Panc1 (cell line): ENCODE measurements around the gene SBF1. TPM values are rescaled to one million over a fixed set of nuclear protein-coding genes. Genes with fewer than 3 reads are reported as not detected.

Experiments
- ATAC-seq: fragments of 200-7000 bp; cut with Tn5 transposase; 2 replicates; pipeline ENCODE4 v1.9.1; 2020; ENCODE audit warnings: mild to moderate bottlenecking, moderate library complexity
- BruUV-seq: library from RNA; stranded (reverse); fragments of 400-500 nt; replicated peaks from 2 replicates; lab custom pipeline; 2021; lab: Mats Ljungman, UMichigan
- CTCF ChIA-PET: fragments of 300-600 bp; sonication (Branson Sonifier 250); formaldehyde crosslinking; loops from one replicate; lab custom pipeline; 2022; ENCODE audit warnings: antibody characterized with exemption; lab: Charles Lee
- POLR2A ChIA-PET: fragments of 300-600 bp; sonication (Branson Sonifier 250); formaldehyde crosslinking; loops from one replicate; lab custom pipeline; 2022; ENCODE audit warnings: antibody characterized with exemption; lab: Charles Lee
- DNase-seq: peaks from one replicate; pipeline ENCODE4 v3.0.0-alpha.2; 2010; ENCODE audit warnings: low read depth, low spot score
- H3K27ac ChIP-seq: 2 replicates; pipeline ENCODE4 v1.5.1; 2011; ENCODE audit warnings: mild to moderate bottlenecking, low read length, inconsistent platforms
- H3K27me3 ChIP-seq: fragments of 200-500 bp; sonication (Bioruptor generic); 2 replicates; pipeline ENCODE4 v1.6.0; 2014; ENCODE audit warnings: low read length, inconsistent platforms; ENCODE audit not compliant: control insufficient read depth, insufficient read depth
- H3K36me3 ChIP-seq: fragments of 200-500 bp; sonication (Bioruptor generic); 2 replicates; pipeline ENCODE4 v1.5.1; 2014; ENCODE audit warnings: inconsistent platforms, mild to moderate bottlenecking, low read length, moderate library complexity; ENCODE audit not compliant: control insufficient read depth, insufficient read depth
- H3K4me1 ChIP-seq: 2 replicates; pipeline ENCODE4 v1.5.1; 2011; ENCODE audit warnings: inconsistent platforms, mild to moderate bottlenecking, low read length, moderate library complexity; ENCODE audit not compliant: control insufficient read depth, insufficient read depth
- H3K4me3 ChIP-seq, 2 experiments: 2 replicates each; pipeline ENCODE4 v1.5.1; 2011 to 2012; ENCODE audit warnings: low read depth in 2 of 2, low read length in 2 of 2, mild to moderate bottlenecking in 2 of 2, inconsistent platforms in 1 of 2, moderate library complexity in 1 of 2
- H3K9me3 ChIP-seq: fragments of 200-500 bp; sonication (Bioruptor generic); 2 replicates; pipeline ENCODE4 v1.5.1; 2014; ENCODE audit warnings: low read depth, mild to moderate bottlenecking, inconsistent platforms, low read length, moderate library complexity; ENCODE audit not compliant: control insufficient read depth, insufficient read depth
- CTCF ChIP-seq: fragments of 450-650 bp; IDR thresholded peaks from 2 replicates; pipeline ENCODE4 v1.5.1; 2017; ENCODE audit warnings: mild to moderate bottlenecking
- POLR2AphosphoS5 ChIP-seq: IDR thresholded peaks from 2 replicates; pipeline ENCODE4 v1.6.1; 2012; ENCODE audit warnings: mild to moderate bottlenecking, low read depth, low read length, moderate library complexity
- REST ChIP-seq, 2 experiments: IDR thresholded peaks; 2 replicates each; pipeline ENCODE4 v1.6.1; 2011 to 2012; ENCODE audit warnings: low read depth in 2 of 2, control low read depth in 1 of 2, low read length in 1 of 2, mild to moderate bottlenecking in 1 of 2, moderate library complexity in 1 of 2; ENCODE audit not compliant: insufficient read depth in 1 of 2
- SIN3A ChIP-seq: IDR thresholded peaks from 2 replicates; pipeline ENCODE4 v1.6.1; 2012; ENCODE audit warnings: low read depth, mild to moderate bottlenecking, low read length, moderate library complexity, borderline replicate concordance; ENCODE audit not compliant: insufficient read depth
- TCF7L2 ChIP-seq: IDR thresholded peaks from 2 replicates; pipeline ENCODE4 v1.6.1; 2011; ENCODE audit warnings: mild to moderate bottlenecking, low read depth, low read length, inconsistent platforms
- in situ Hi-C: cut with HindIII; loops from 2 replicates; pipeline ENCODE4 v1.10.0; 2016; ENCODE audit warnings: low sequenced_read_pairs, low pct_unique_long_range_greater_than_20kb
- intact Hi-C: fragments of 100-400 bp; cut with micrococcal nuclease; formaldehyde crosslinking; loops from one replicate; pipeline ENCODE4 v1.10.0; 2022; ENCODE audit not compliant: unreplicated experiment
- total RNA-seq: library from RNA; stranded (reverse); gene quantifications from one replicate; pipeline ENCODE4 v1.2.1, GENCODE V29; 2021; ENCODE audit not compliant: unreplicated experiment

SBF1 gene
- total RNA-seq, 1 experiment from 2014 or later: 59.2 TPM

GRCh38 chr22:50440544-50441249, 34.1 kb downstream of the SBF1 start:
- DNase-seq (no peak), ATAC-seq (no peak)
- Histone ChIP-seq H3K36me3 (no peaks in the 10 kb centered on the region), H3K27me3 (no peaks in the 10 kb centered on the region), H3K9me3 (no peaks in the 10 kb centered on the region), H3K27ac (no peak overlapping the region), H3K4me1 (peaks cover 18% of the 10 kb centered on the region), H3K4me3 (no peak overlapping the region)
- BruUV-seq: no TSS peak
- in situ Hi-C loops (no loop called here), intact Hi-C loops (no loop called here)
- ChIA-PET CTCF (no interaction called here), POLR2A (no interaction called here)
- TF ChIP-seq CTCF (no peak), REST (IDR thresholded peaks at IDR 0.05; ENCODE audit: insufficient read depth in 1 of 2, low read depth in 2 of 2, low read length in 1 of 2) (no peak), TCF7L2 (no peak), POLR2AphosphoS5 (no peak)

GRCh38 chr22:50439871-50440331, 34.9 kb downstream of the SBF1 start:
- DNase-seq (no peak), ATAC-seq (no peak)
- CTCF ChIA-PET: no interaction called here
- no peak overlapping the region for H3K27ac ChIP-seq
- POLR2A ChIA-PET: no interaction called here
- H3K27me3 ChIP-seq: no peaks in the 10 kb centered on the region
- no TSS peak for BruUV-seq
- H3K4me3 ChIP-seq: no peak overlapping the region
- no peaks in the 10 kb centered on the region for H3K9me3 ChIP-seq
- in situ Hi-C loops: no loop called here
- H3K36me3 ChIP-seq: no peaks in the 10 kb centered on the region
- peaks cover 10% of the 10 kb centered on the region for H3K4me1 ChIP-seq
- TF ChIP-seq REST (IDR thresholded peaks at IDR 0.05; ENCODE audit: insufficient read depth in 1 of 2, low read depth in 2 of 2, low read length in 1 of 2) (no peak), TCF7L2 (no peak), SIN3A (no peak), POLR2AphosphoS5 (no peak), CTCF (no peak)
- intact Hi-C loops: no loop called here
